T47D (cell line): ENCODE measurements around the gene NECTIN3.

Source experiments
- DNase-seq, 2 experiments: peaks; one replicate each; pipeline versions ENCODE4 v3.0.0 to v3.0.0-alpha.2; 2011 to 2012; ENCODE audit warnings: low read depth in 1 of 2, low spot score in 1 of 2
- JUND ChIP-seq: IDR thresholded peaks from 2 replicates; pipeline ENCODE4 v1.6.1; 2012; ENCODE audit warnings: low read depth
- in situ Hi-C: cut with HindIII; loops from 2 replicates; pipeline ENCODE4 v1.10.0; 2016; ENCODE audit warnings: low sequenced_read_pairs, low pct_unique_long_range_greater_than_20kb

NECTIN3 gene

GRCh38 chr3:111106993-111107661, 35.5 kb downstream of the NECTIN3 start:
- DNase-seq, result no peak
- no peak for TF ChIP-seq JUND
- in situ Hi-C loops, result no loop called here

- in situ Hi-C loops, result no loop called here
- no peak for TF ChIP-seq JUND
- DNase-seq, result no peak
These were observed 36.0 kb downstream of the NECTIN3 start for GRCh38 chr3:111107662-111108035.

- DNase-seq, result no peak
- TF ChIP-seq JUND, result no peak
- in situ Hi-C loops, result no loop called here
These were observed 41.3 kb downstream of the NECTIN3 start for GRCh38 chr3:111112913-111113312.

- in situ Hi-C loops, result no loop called here
- no peak for TF ChIP-seq JUND
- no peak for DNase-seq
These were observed 57.3 kb downstream of the NECTIN3 start for GRCh38 chr3:111128884-111129283.

- no peak for DNase-seq
- TF ChIP-seq JUND, result no peak
- in situ Hi-C loops, result no loop called here
These were observed 59.2 kb downstream of the NECTIN3 start for GRCh38 chr3:111130827-111131226.

GRCh38 chr3:111134302-111134701, 62.7 kb downstream of the NECTIN3 start:
- in situ Hi-C loops, result no loop called here
- peak in 1 of 2 experiments; percentile 12 for DNase-seq
- no peak for TF ChIP-seq JUND

GRCh38 chr3:111151438-111151837, 79.8 kb downstream of the NECTIN3 start:
- in situ Hi-C loops, result no loop called here
- TF ChIP-seq JUND, result peak; percentile 88
- peak in 1 of 2 experiments; percentile 70 for DNase-seq

GRCh38 chr3:111152496-111152895, 80.9 kb downstream of the NECTIN3 start:
- TF ChIP-seq JUND, result no peak
- in situ Hi-C loops, result no loop called here
- DNase-seq, result no peak

GRCh38 chr3:111156517-111156916, 84.9 kb downstream of the NECTIN3 start:
- in situ Hi-C loops, result no loop called here
- no peak for DNase-seq
- no peak for TF ChIP-seq JUND

- in situ Hi-C loops, result no loop called here
- DNase-seq, result no peak
- TF ChIP-seq JUND, result no peak
These were observed 87.8 kb downstream of the NECTIN3 start for GRCh38 chr3:111159391-111159790.

GRCh38 chr3:111164621-111165020, 93.0 kb downstream of the NECTIN3 start:
- TF ChIP-seq JUND, result no peak
- DNase-seq, result no peak
- in situ Hi-C loops, result no loop called here

- in situ Hi-C loops, result no loop called here
- DNase-seq, result no peak
- TF ChIP-seq JUND, result no peak
These were observed 93.8 kb downstream of the NECTIN3 start for GRCh38 chr3:111165411-111165810.

GRCh38 chr3:111173328-111173900, 101.8 kb downstream of the NECTIN3 start:
- no peak for DNase-seq
- in situ Hi-C loops, result no loop called here
- no peak for TF ChIP-seq JUND

GRCh38 chr3:111173906-111174305, 102.3 kb downstream of the NECTIN3 start:
- DNase-seq, result no peak
- in situ Hi-C loops, result no loop called here
- no peak for TF ChIP-seq JUND
